HPDE6-E6E7 (cell line): ENCODE measurements around the gene EIF4B.

Source experiments
- DNase-seq: peaks from one replicate; pipeline ENCODE4 v3.0.0; 2011; ENCODE audit warnings: missing footprints; ENCODE audit errors: extremely low spot score

Gene EIF4B

DNA sequence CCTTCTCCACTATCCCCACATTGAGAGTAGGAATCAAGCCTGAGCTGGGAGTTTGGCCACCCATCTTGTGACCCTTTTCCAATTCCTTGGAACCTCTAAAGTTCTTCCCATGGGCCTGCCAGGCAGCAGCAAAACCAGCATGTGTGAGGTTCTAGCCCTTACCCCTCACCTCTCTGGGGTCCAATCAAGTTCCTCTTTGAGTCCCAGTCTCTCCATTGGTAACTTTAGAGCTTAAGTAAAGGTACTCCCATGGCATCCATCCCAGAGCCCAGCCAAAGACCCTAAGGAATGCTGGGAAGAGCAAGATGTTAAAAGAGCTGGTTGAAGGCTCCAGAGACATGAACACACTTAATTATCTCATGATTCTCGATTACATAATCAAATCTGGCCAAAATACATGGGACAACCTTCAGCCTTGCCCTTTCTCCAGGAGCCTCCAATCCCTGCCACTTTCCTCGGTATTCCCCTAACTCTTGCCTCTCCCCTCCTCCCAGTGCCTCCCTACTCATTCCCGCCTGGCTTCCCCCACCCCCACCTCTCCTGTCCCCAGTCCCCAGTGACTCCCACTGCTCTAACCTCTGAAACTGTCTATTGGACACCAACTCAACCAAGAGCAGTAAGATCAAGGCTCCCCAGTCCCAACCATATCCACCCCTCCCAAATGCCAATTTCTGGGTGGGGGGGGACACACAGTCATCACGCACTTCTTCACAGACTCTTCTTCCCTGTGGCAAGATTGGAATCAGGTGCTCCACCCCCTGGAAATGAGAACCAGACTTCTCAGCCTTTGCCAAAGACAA is 38.8 kb downstream of the EIF4B start:
- no peak for DNase-seq

DNA sequence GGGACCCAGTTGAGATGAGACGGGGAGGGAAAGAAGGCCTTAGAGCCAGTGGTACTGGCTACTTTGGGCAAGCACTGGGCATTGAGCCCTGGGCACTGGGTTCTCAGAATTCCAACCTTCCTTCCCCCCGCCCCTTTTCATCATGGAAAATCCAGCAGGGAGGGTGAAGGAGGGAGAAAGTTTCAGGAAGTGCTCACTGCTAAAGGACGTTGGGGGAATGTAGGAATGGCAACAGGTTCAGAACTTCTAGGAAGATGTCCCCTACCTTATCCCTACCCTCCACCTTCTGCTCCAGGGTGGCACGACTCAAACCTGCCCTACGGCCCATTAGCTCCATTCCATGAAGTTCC is 39.4 kb downstream of the EIF4B start:
- no peak for DNase-seq

DNA sequence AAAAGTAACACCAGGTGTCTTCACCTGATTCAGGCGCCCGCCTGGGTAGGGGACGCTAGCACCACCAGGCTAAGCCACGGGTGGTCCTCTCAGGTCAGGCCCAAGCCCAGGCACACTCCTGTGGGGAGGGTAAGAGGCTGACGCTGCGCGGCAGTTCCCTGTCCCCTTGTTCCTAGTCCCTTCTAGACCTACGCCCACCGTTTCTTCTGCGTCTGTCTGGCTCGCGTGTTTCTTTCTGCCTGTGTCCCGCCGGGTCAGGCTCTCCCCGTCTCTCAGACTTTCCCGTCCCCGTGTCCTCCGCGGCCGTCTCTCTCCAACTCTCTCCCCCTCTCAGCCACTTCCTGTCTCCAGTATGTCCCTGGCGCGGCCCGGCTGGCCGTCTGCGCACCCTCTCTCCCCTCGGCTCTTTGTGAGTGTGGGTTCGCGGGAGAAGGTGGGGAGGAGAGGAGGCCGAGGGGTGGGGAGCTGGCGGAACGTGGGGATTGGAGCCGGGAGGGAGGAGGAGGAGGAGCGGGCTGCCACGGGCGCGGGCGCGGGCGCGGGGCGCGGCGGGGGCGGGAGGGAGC is 40.5 kb downstream of the EIF4B start:
- no peak for DNase-seq

DNA sequence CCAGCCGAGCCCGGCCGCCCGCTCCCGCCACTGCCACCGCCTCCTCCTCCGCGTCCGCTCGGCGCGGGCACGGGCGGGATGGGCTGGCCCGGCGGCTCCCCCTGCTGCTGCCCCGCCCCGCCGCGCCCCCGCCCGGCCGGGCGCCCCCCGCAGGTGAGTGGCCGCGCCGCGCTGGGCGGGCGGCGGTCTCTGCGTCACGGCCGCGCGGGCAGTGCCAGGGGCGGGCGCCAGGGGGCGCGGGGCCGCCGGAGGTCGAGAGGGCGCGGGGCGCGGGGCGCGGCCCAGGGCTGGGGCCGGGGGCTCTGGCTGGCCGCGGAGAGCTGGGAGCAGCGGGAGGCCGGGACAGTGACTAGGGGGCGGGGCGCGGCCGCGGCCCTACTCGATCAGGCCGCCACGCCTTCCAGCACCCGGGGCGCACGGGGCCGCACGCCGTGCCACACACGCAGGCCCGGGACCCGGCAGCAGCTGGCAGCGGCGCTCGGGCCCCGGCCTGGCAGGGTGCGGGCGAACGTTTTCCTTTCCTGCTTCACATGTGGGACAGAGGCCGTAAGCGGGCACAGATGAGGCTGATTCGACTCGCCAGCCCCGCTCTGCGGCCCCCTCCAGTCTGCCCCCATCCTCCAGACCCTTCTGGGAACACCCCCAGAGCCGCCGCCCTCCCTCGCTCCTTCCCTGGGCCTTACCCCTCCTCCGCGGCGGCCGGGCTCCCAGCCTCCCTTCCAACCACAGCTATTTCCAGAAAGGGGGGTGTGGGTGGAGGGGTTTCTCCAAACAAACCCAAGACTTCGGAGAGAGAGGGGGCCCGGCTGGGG is 41.2 kb downstream of the EIF4B start:
- peak; percentile 64 for DNase-seq

DNA sequence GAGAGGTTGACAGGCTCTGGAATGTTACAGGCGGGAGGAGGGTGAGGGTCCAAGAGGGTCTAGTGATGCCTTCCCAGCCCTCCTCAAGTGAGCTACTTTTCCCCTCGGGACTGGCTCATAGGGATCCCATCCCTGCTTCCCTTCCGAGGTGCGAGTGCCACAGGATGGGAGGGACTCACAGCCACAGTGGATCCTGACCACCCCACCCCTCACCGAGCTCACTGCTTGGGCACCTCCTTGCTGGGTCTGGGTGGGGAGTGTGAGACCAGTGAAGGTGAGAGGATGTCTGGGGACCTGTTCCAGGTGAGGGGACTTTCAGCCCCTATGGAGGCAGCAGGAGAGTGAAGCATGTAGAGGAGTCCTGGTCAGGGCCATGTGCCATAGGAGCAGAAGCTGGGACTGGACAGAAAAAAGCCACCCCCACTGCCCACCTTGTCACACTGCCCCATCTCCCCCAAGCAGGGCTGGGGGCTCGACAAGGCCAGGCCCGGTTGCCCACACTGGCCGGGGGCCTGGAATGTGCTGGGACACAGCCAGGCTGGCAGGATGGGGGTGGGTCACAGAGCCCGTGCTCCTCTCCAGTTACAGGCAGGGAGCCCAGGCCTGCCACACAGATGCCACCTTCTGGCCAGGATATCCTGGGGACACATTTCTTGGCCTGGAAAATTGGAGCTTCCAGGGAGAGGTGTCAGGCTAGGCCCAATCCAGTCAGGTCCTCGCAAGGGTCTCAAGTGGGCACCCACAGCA is 42.0 kb downstream of the EIF4B start:
- DNase-seq = no peak

DNA sequence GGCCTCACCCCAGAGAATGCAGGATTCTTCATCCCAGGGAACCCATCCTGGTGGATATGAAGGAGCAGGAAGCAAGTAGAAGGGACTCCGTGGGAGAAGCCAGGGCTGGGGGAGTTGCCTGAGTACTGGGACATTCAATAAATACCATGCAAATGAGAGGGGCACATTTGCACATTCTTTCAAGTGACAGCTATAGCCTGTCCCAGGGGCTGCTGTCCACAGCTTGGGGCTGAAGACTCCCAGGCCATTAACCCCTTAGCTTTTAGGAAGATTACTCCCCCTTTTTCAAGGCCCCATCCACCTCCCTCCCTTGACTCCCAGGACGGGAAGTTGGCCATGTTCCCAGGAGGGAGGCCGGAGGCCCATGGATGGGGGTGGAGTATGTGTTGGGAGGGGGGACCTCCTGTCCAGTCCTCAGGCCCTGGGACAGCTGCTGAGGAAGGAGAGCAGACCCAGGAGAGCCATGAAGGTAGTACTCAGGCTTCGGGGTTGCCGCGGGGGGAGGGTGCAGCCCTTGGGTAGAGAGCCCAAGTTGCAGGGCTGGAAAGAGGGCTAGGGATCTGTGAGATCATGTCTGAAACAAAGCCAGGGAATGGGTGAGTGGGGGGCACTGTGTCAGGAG is 42.6 kb downstream of the EIF4B start:
- DNase-seq = no peak

DNA sequence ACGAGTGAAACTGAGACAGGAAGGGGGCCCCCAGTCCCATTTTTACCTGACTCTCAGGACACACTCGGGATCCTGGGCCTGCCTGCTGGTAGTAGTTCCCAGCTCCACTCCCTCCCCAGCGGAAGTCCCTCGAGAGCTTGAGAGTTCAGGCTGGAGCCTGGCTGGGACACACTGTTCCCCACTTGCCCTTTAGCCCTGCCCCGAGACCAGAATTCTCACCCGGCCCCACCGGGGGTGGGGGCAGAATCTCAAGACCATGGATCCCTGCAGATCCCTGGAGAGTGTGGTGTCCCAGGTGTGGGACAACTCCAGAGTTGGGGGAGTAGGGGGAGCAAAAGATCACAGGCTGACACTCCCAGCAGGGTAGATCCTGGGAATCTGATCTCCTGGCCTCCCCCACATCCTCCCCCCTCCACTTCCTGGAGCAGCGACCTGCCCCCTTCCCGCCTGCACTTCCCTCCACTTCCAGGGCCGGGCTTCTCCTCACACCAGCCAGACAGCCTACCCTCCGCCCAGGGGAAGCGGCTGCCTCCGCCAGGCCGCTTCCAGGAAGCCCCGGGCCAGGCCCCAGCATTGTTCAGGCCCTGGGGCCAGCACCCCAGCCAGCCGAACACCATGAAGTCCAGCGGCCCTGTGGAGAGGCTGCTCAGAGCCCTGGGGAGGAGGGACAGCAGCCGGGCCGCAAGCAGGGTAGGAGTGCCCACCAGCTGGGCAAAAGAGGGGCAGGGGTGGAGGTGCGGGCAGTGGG is 43.5 kb downstream of the EIF4B start, which contains the start of gene TNS2:
TSS of gene TNS2 (plus strand) at position 495 of the 748 bp plus-strand sequence. CDS start at position 616, 121 bp downstream.
- no peak for DNase-seq

DNA sequence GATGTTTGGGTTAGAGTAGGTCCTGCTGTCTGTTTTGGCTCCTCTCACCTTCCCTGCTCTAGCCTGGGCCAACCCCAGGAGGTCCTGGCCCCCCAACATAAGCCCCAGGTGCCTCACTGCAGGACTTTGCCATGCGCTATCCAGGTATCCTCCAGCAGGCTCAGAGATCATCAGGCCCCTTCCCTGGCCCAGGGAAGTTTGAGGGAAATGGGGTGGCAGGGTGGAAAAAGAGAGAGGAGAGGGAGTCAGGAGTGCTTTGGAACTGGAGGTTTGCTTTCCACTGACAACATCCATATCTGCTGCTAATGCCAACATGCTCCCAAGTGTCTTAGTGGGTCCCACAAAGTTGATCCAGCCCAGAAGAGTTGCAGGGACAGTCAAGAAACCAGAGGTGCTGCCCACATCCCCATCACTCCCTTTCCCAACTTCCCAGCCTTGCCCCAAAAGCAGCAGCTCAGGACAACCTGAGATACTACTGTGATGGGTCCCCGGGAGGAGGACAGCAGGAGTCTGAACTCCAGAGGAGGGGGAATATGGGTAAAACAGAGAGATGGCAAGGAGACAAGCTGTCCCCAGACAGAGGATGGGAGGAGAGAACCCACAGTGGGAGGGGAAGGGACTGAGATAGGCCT is 44.3 kb downstream of the EIF4B start:
- no peak for DNase-seq

DNA sequence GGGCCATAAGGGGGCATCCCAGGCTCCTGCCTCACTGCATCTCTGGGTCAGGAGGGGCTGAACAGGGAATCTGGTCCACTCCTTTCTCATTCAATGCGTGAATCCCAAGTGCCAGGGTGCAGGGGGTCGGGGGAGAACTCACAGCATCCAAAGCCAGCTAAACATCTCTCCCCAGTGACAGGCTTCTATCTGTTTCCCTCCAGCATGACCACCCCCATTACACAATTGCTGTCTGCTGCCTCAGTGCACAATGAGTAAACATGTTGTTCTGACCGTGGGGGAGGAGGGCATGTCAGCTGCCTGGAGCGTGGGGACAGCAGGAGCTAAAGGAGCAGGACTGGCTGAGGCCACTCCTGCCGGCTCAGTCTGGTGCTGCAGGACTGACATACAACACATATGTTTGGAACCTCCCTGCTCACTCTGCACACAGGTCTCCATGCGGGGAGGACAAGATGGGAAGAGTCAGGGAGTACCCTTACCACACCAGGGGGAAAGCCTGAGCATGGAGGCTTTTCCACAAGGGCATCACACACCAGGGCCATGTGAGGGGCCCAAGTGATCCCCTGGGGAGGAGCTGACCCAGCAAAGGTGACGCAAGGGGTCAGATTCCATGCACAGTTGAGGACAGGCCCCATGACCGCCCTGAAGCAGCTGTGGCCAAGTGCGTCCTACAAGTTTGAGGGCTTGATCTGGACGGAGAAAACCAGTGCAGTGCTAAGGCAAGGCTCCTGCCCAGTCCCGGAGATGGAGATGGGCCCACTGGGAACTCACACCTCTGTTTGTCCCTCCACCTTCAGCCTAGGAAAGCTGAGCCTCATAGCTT is 45.0 kb downstream of the EIF4B start:
- DNase-seq = no peak

DNA sequence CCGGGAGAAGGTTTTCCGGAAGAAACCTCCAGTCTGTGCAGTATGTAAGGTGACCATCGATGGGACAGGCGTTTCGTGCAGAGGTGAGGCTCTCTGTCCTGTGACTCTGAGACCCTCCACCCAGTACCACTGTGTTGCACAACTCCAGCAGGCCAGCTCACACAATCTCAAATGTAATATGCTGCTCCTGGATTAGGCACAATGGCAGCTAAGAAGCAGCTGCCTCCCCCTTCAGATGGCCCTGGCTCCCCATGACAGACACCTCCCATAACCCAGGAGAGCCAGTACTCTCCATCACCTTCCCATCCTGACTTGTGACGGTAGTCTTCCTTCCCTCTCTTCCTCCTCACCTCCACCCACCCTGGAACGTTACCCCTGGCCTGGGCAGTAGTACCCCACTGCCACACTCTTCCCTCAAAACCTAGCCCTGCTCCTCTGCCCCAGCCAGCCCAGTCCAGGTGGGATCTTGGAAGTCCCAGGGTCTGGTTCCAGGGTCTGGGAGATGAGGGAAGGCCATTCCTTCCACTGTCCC is 45.7 kb downstream of the EIF4B start:
- DNase-seq = no peak

DNA sequence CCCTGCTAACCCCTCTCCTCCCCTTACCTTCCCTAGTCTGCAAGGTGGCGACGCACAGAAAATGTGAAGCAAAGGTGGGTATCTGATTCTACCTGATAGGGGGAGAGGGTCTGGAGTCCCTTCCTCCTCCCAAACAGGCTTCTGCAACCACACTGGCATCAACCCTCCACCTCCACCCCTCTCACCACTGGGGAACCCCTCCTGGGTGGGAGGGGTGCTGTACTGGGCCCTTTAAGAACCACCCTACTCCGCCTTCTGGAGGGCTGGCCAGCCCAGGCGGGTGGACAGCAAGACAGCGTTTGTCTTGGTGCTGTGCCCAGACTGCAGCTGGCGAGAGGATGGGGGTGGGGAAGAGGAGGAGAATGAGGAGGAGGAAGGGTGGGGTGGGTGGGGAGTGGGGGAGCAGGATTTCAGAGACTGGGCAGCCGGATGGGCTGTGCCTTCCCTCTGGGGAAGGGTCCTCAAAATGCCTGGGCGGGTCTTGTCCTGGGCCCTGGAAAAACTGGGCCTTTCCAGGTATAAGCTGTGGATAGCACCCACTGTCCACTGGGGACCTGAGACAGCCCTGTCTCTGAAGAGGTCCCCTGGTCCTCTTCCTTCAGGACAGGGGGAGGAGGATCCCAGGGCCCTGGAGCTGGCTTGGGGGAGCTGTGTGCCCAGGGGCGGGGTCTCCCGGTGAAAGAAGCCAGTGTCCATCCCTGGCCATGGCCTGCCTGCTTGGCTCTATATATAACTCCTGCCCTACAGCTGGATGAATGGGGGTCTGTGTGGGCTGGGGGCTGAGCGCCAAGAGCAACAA is 46.4 kb downstream of the EIF4B start:
- no peak for DNase-seq

DNA sequence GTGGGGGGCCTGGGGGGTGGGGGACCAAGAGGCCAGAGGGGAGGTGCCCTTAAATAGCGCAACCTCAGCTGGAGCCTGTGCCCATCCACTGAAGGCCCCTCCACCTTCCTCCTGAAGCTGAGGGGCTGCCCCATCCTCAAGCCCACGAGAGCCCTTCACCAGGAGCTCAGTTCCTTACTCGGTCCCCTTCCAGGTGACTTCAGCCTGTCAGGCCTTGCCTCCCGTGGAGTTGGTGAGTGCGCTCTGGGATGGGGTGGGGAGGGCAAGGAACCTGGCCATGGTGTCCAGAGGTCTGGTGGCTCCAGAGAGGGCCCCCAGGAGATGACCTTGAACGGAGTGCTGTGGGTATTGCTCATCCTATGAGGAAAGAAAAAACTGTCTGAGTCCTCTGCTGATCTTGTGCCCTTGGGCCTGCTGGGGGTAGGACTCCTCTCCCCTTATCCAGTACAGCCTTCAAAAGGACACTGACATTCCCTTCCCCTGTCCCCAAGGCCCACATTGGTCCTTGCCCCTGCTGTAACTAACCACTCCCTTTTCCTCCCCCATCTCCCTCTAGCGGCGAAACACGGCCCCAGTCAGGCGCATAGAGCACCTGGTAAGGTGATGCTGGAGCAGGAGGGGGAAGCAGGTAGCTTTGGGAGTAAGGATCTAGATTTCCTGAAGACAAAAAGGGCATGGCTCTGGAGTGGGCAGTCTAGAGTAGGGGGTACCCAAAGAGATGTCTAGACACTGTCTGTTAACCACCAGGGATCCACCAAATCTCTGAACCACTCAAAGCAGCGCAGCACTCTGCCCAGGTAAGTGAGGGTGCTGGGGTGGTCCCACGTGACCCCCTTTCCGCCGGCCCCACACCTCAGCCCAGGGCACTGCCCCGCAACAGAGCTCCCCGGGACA is 47.2 kb downstream of the EIF4B start:
- DNase-seq = peak; percentile 59

DNA sequence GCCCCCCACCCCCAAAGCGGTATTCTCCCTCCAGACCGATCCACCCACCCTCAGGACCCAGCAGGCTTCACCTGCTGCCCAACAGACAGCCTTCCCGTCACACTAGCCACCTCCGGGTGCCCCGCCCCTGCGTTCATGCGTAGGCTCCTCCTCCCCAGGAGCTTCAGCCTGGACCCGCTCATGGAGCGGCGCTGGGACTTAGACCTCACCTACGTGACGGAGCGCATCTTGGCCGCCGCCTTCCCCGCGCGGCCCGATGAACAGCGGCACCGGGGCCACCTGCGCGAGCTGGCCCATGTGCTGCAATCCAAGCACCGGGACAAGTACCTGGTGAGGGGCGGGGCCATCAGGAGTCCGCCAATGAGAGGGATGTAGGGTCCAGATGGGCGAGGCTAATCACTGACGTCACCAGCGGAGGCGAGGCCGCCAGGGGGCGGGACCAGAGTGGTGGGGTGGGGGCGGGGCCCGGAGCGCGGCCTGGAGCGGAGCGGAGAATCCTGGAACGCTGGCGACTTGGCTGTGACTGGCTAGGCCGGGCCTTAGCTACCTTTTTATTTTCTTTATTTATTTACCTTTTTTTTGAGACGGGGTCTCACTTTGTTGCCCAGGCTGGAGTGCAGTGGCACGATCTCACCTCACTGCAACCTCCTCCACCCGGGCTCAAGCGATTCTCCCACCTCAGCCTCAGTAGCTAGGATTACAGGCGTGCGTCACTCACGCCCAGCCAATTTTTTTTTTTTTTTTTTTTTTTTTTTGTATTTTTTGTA is 48.0 kb downstream of the EIF4B start:
- DNase-seq = peak; percentile 95

DNA sequence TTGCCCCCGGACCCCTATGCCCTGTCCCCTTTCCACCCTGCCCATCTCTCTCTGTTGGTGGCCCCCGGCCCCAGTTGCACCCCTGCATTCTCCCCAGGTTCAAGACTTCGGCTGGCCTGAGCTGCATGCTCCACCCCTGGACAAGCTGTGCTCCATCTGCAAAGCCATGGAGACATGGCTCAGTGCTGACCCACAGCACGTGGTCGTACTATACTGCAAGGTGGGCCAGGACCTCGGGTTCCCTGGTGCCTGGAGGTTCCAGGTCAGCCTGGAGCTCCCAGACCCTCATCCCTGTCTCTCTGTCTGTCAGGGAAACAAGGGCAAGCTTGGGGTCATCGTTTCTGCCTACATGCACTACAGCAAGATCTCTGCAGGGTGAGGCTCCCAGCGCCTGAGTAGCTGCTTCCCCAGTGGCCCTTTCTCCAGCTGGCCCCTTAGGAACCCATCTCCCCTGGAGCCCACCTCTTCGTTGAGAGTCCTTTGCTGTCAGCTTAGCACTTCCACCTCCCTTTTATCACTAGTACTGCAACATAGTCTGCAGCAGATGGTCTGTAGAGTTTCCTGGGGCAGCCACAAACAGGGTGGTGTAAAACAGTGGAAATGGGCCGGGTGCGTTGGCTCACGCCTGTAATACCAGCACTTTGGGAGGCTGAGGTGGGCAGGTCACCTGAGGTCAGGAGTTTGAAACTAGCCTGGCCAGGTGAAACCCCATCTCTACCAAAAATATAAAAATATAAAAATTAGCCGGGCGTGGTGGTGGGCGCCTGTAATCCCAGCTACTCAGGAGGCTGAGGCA is 49.4 kb downstream of the EIF4B start:
- DNase-seq = no peak

DNA sequence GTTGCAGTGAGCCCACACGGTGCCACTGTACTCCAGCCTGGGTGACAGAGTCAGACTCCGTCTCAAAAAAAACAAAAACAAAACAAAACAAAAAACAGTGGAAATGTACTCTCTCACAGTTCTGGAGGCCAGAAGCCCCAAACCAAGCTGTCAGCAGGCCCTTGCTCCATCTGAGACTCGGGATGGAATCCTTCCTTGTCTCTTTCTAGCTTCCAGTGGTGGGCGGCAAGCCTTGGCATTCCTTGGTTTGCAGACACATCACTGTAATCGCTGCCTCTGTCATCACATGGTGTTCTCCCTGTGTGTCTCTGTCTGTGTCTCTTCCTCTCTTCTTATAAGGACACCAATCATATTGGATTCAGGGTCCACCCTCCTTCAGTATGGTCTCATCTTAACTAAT is 50.0 kb downstream of the EIF4B start:
- no peak for DNase-seq

DNA sequence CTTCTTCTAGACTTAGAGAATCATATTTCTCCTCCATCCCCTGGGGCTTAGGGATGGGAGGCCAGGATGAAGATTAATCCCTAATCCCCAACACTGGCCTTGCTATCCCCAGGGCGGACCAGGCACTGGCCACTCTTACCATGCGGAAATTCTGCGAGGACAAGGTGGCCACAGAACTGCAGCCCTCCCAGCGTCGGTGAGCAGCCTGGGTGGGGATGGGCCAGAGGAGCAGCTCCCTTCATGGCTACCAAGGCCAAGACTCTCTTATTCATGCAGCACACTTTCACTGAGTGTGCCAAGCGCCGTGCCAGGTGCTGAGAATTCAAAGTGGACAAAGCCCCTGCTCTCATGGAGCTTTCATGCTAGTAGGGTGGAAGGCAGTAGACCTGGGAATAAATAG is 50.6 kb downstream of the EIF4B start:
- DNase-seq = no peak
